HCT116 (cell line): ENCODE measurements around the gene FOXN1. TPM values are rescaled to one million over a fixed set of nuclear protein-coding genes. Genes with fewer than 3 reads are reported as not detected.

Source experiments
- ATAC-seq: fragments of 200-7000 bp; cut with Tn5 transposase; 2 replicates; pipeline ENCODE4 v1.9.1; 2020; ENCODE audit warnings: mild to moderate bottlenecking, moderate library complexity
- BruUV-seq: library from RNA; stranded (reverse); fragments of 400-500 nt; replicated peaks from 2 replicates; lab custom pipeline; 2021; lab: Mats Ljungman, UMichigan
- CTCF ChIA-PET: fragments of 300-600 bp; sonication (Branson Sonifier 250); formaldehyde crosslinking; loops from one replicate; lab custom pipeline; 2021; ENCODE audit warnings: antibody characterized with exemption; lab: Charles Lee
- POLR2A ChIA-PET: fragments of 300-600, 350-600 bp; sonication (Branson Sonifier 250); formaldehyde crosslinking; loops from one replicate; lab custom pipeline; 2021; ENCODE audit warnings: antibody characterized with exemption; lab: Charles Lee
- RAD21 ChIA-PET, 2 experiments: fragments of 300-600 bp; sonication (Branson Sonifier 250); formaldehyde crosslinking; loops; one replicate each; lab custom pipeline; 2023; ENCODE audit warnings: low total read pairs in 2 of 2; ENCODE audit not compliant: uncharacterized antibody in 2 of 2, unreplicated experiment in 2 of 2, low non-redundant PET in 1 of 2; lab: Charles Lee
- DNase-seq: peaks from one replicate; pipeline ENCODE4 v3.0.0-alpha.2; 2010; ENCODE audit warnings: low read depth, low spot score
- H2AFZ ChIP-seq: fragments of 200-600 bp; shearing (Covaris generic), sonication (generic); 2 replicates; pipeline ENCODE4 v1.6.1; 2017; ENCODE audit warnings: low read depth, mixed run types, mixed read lengths, antibody characterized with exemption, low read length; ENCODE audit not compliant: poor library complexity, severe bottlenecking
- H3K27ac ChIP-seq: 2 replicates; pipeline ENCODE4 v1.5.1; 2012; ENCODE audit warnings: low read depth, low read length
- H3K27me3 ChIP-seq: fragments of 200-600 bp; sonication (generic); 2 replicates; pipeline ENCODE4 v1.6.1; 2016; ENCODE audit warnings: mixed run types, low read length, mixed read lengths; ENCODE audit not compliant: insufficient read depth
- H3K36me3 ChIP-seq, 2 experiments: fragments of 200-500 bp in 1 of 2; fragments of 200-600 bp in 1 of 2; sonication (Bioruptor generic) in 1 of 2; sonication (generic) in 1 of 2; 2 replicates each; pipeline versions ENCODE4 v1.5.1 to v1.6.1; 2014 to 2016; ENCODE audit warnings: low read length in 2 of 2, inconsistent platforms in 1 of 2, mixed read lengths in 1 of 2, mixed run types in 1 of 2; ENCODE audit not compliant: insufficient read depth in 2 of 2, control insufficient read depth in 1 of 2
- H3K4me1 ChIP-seq, 2 experiments: fragments of 200-600 bp in 1 of 2; sonication (generic) in 1 of 2; 2 replicates each; pipeline versions ENCODE4 v1.5.1 to v1.6.1; 2012 to 2017; ENCODE audit warnings: low read length in 2 of 2, inconsistent platforms in 1 of 2, mild to moderate bottlenecking in 1 of 2, mixed read lengths in 1 of 2, mixed run types in 1 of 2, moderate library complexity in 1 of 2; ENCODE audit not compliant: insufficient read depth in 2 of 2, control insufficient read depth in 1 of 2
- H3K4me2 ChIP-seq: fragments of 200-600 bp; sonication (generic); 2 replicates; pipeline ENCODE4 v1.6.1; 2017; ENCODE audit warnings: mixed run types, low read length, mixed read lengths
- H3K4me3 ChIP-seq, 2 experiments: fragments of 200-600 bp in 1 of 2; sonication (generic) in 1 of 2; replicated peaks in 1 of 2; 2 replicates each; pipeline ENCODE4 v1.5.1; 2011 to 2016; ENCODE audit warnings: low read length in 2 of 2, control low read depth in 1 of 2, low read depth in 1 of 2, mild to moderate bottlenecking in 1 of 2, mixed read lengths in 1 of 2, mixed run types in 1 of 2
- H3K79me2 ChIP-seq: fragments of 200-600 bp; sonication (generic); 2 replicates; pipeline ENCODE4 v1.6.1; 2017; ENCODE audit warnings: mild to moderate bottlenecking, mixed run types, low read length, moderate library complexity, mixed read lengths; ENCODE audit not compliant: insufficient read depth
- H3K9ac ChIP-seq: fragments of 200-600 bp; sonication (generic); 2 replicates; pipeline ENCODE4 v1.6.1; 2016; ENCODE audit warnings: low read length, mixed read lengths
- H3K9me2 ChIP-seq: fragments of 200-600 bp; sonication (generic), shearing (Covaris generic); 2 replicates; pipeline ENCODE4 v1.6.1; 2017; ENCODE audit warnings: mixed run types, mild to moderate bottlenecking, moderate library complexity; ENCODE audit not compliant: insufficient read depth
- H3K9me3 ChIP-seq, 2 experiments: fragments of 200-500 bp in 1 of 2; fragments of 200-600 bp in 1 of 2; sonication (Bioruptor generic) in 1 of 2; sonication (generic) in 1 of 2; 2 replicates each; pipeline ENCODE4 v1.6.1; 2014 to 2017; ENCODE audit warnings: low read length in 2 of 2, mixed read lengths in 2 of 2, inconsistent platforms in 1 of 2, low read depth in 1 of 2, mild to moderate bottlenecking in 1 of 2, mixed run types in 1 of 2, moderate library complexity in 1 of 2; ENCODE audit not compliant: control insufficient read depth in 1 of 2, insufficient read depth in 1 of 2
- H4K20me1 ChIP-seq: fragments of 200-600 bp; sonication (generic), shearing (Covaris generic); 2 replicates; pipeline ENCODE4 v1.6.1; 2017; ENCODE audit warnings: mixed run types, mild to moderate bottlenecking, moderate library complexity; ENCODE audit not compliant: insufficient read depth
- ATF3 ChIP-seq: IDR thresholded peaks from 2 replicates; pipeline ENCODE4 v1.6.1; 2012
- EGR1 ChIP-seq: IDR thresholded peaks from 2 replicates; pipeline ENCODE4 v1.6.1; 2012; ENCODE audit warnings: low read depth
- EZH2 ChIP-seq: fragments of 200-600 bp; sonication (generic); IDR thresholded peaks from 2 replicates; pipeline ENCODE4 v1.6.1; 2017; ENCODE audit warnings: antibody characterized with exemption, mixed run types
- EZH2phosphoT487 ChIP-seq: fragments of 200-600 bp; IDR thresholded peaks from 2 replicates; pipeline ENCODE4 v1.6.1; 2018; ENCODE audit warnings: antibody characterized with exemption, borderline replicate concordance
- FOSL1 ChIP-seq: IDR thresholded peaks from 2 replicates; pipeline ENCODE4 v1.6.1; 2012; ENCODE audit warnings: low read depth
- MAX ChIP-seq: IDR thresholded peaks from 2 replicates; pipeline ENCODE4 v1.6.1; 2012
- POLR2A ChIP-seq: IDR thresholded peaks from 2 replicates; pipeline ENCODE4 v1.7.0; 2011; ENCODE audit warnings: borderline replicate concordance; ENCODE audit not compliant: insufficient read depth, insufficient read length; ENCODE audit errors: extremely low read depth
- RAD21 ChIP-seq: IDR thresholded peaks from 2 replicates; pipeline ENCODE4 v1.6.1; 2012; ENCODE audit warnings: low read depth, mild to moderate bottlenecking
- SIN3A ChIP-seq: IDR thresholded peaks from 2 replicates; pipeline ENCODE4 v1.6.1; 2012; ENCODE audit warnings: low read depth
- SP1 ChIP-seq: IDR thresholded peaks from 2 replicates; pipeline ENCODE4 v1.6.1; 2012; ENCODE audit warnings: low read depth
- TCF7L2 ChIP-seq: IDR thresholded peaks from 2 replicates; pipeline ENCODE4 v1.7.0; 2011; ENCODE audit warnings: borderline replicate concordance, inconsistent platforms; ENCODE audit not compliant: insufficient read depth, insufficient read length; ENCODE audit errors: extremely low read depth
- ZBTB33 ChIP-seq: IDR thresholded peaks from 2 replicates; pipeline ENCODE4 v1.6.1; 2011; ENCODE audit warnings: mild to moderate bottlenecking, low read length, moderate library complexity; ENCODE audit not compliant: insufficient replicate concordance; ENCODE audit errors: extremely low read depth
- ZFX ChIP-seq: fragments of 450-650 bp; IDR thresholded peaks from 2 replicates; pipeline ENCODE4 v1.6.1; 2017
- ZNF274 ChIP-seq: fragments of 200-500 bp; sonication (Bioruptor generic); IDR thresholded peaks from 2 replicates; pipeline ENCODE4 v1.6.1; 2014; ENCODE audit warnings: mild to moderate bottlenecking, low read depth, low read length, inconsistent platforms
- intact Hi-C: fragments of 100-400 bp; cut with micrococcal nuclease; formaldehyde crosslinking; loops from 2 replicates; pipeline ENCODE4 v1.10.0; 2022
- total RNA-seq: library from RNA; stranded (reverse); gene quantifications from one replicate; pipeline ENCODE4 v1.2.1, GENCODE V29; 2021; ENCODE audit not compliant: unreplicated experiment

Gene FOXN1
- total RNA-seq, 1 experiment from 2014 or later: not detected

- no peak overlapping the region for H3K4me2 ChIP-seq
- H3K27ac ChIP-seq: no peak overlapping the region
- BruUV-seq: no TSS peak
- POLR2A ChIA-PET: no interaction called here
- ATAC-seq (no peak), DNase-seq (no peak)
- TF ChIP-seq EZH2phosphoT487 (no peak), SP1 (no peak), TCF7L2 (no peak), POLR2A (no peak), MAX (no peak), SIN3A (no peak), EZH2 (no peak), ZNF274 (no peak), FOSL1 (no peak), ATF3 (no peak), ZBTB33 (no peak), EGR1 (no peak), ZFX (no peak), RAD21 (no peak)
- no peaks in the 10 kb centered on the region for H4K20me1 ChIP-seq
- H3K4me1 ChIP-seq: no peaks in the 10 kb centered on the region; a peak in 1 of 4 replicates
- no peaks in the 10 kb centered on the region for H3K9me3 ChIP-seq
- H3K79me2 ChIP-seq: no peaks in the 10 kb centered on the region
- no peaks in the 10 kb centered on the region for H3K9me2 ChIP-seq
- RAD21 ChIA-PET: no interaction called here
- intact Hi-C loops: no loop called here
- H2AFZ ChIP-seq: no peak overlapping the region
- H3K27me3 ChIP-seq: no peaks in the 10 kb centered on the region; the same call in none of the 2 replicates
- H3K36me3 ChIP-seq: no peaks in the 10 kb centered on the region
- H3K9ac ChIP-seq: no peak overlapping the region
- CTCF ChIA-PET: no interaction called here
- no peak overlapping the region for H3K4me3 ChIP-seq
Observed at GRCh38 chr17:28487881-28488532, 18.1 kb upstream of the FOXN1 start.
